Stimulated activated CD8-positive, alpha-beta memory T cell treated with anti-CD3 and anti-CD28 coated beads, Interleukin-7, amount 100 ng/mL, for 1 hour (primary cell): ENCODE data around the gene PLCH1.

Experiments used
- DNase-seq, 2 donors: peaks; one replicate each; pipeline ENCODE4 v3.0.0-alpha.2; 2020; ENCODE audit warnings: low read depth in 2 of 2

Gene PLCH1

DNA sequence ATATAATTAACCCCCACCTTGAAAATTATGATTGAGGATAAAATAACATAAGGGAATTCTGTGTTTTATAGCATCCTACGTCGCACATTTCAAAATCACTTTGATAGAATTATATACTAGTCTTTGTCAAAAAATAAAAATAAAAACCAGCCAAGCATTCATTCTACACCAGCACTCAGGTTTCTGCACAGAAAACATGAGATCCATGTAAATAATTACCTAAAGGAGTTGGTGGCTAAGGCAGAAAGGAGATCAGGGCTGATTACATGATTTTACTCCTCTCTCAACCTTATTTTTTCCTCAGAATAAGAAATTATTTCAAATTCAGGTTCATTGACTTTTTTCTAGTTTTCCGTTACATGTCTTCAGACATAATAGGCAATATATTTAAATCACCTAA lies 194.5 kb downstream of the PLCH1 start:
- no peak for DNase-seq

DNA sequence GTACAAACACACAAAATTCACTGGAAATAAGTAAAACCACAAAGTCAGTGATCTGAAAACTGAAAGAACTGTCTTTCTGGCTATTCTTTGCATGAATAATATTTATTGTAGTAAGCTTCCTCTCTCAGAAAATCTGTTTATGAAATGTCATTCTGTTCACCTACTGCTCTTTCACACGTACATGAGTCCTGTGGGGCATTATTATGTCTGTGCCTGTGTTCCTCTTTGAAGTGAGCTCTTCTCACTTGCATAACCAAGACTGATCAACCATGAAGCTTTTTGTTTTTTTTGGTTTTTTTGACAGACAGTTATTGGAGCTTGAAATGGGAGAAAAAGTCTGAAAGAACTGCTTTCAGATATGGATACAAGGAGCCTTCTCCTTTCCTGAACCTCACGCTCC lies 195.8 kb downstream of the PLCH1 start:
- DNase-seq = no peak

DNA sequence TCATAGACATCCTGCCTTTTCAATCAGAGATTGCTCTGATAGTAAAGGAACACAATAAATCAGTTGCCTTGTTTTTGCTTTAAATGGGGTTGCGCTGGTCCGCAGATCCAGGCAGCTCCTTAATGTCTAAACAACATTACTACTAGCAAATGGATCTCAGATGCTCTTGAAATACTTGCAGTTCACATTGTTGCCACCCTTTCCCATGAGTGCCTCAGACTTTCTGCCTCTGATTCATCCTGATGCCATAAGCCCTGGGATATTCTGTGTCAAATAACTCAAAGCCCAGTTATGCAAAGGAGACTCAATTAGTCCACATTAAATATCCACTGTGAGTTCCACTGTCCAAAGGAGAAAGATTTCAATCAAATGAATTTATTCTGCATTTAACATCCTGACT lies 196.7 kb downstream of the PLCH1 start:
- DNase-seq = no peak

DNA sequence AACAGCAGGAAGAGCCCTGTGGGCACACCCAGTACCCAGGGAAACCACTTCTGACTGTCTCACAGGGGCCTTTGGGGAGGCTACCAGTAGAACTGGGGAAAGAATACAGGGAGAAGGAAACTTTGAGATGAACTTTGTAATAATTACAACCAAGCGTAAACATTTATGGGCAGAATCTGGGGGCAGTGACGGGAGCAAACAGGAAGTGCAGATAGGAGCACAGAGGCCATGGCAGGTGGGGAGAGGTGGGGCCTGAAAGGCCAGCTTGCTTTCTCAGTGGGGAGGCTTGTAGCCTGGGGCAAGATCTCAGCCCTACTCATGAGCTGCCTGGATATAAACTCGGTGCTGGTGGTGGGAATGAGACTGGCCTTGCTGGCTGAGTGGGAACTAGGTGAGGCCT lies 209.8 kb downstream of the PLCH1 start:
- DNase-seq = no peak

DNA sequence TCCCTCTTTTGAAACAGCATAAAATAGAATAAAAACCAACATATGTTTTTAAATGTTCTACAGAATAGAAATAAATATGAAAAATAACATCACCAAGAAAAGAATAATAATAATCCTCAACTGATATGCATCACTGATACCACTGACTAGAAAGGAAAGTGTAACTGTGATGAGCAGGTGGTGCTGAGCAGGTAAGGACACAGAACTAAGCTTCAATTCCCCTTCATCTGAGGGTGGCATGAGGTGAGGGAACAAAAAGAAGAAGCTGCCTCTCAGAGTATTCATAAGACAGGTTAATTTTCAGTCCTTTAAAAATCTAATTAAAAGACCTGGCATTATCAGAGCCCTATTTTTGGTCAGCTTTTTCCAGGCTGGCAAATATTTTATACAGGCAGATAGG lies 216.3 kb downstream of the PLCH1 start:
- no peak for DNase-seq

DNA sequence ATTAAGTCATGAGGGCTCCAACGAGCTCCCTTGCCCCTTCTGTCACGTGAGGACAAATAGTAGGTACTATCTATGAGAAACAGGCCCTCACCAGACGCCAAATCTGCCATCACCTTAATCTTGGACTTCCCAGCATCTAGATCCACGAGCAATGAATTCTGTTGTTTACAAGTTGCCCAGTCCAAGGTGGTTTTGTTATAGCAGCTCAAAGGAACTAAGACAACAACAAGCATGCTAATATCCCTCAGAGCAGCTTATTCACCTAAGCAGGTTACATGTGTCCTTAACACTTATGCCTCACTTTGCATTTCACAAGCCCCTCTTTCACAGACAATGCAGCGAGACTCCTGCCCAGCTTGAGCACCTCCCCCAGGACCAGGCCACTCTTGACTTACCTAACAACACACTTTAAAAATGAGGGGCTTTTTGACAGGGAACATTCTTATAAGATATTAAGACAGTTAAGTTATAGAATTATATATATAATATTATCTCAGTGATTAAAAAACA lies 219.5 kb downstream of the PLCH1 start:
- no peak for DNase-seq

DNA sequence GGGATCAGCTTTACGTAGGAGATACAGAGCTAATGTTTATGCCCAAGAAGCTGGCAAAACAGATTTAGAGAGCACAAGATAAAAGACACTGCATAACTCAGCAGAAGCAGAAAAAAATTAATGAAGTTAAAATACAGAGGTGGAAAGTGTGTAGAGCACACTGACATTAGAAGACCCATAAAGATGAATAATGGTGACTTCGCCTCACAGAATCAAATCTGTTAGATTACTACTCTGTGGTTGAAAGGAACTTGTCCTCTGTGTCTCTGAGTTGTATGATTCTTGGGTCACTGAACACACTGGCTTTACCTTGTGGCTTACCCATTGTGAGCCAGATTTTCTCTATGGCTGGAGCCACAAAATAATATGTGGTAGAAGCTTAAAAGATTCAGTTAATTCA lies 224.4 kb downstream of the PLCH1 start:
- no peak for DNase-seq

DNA sequence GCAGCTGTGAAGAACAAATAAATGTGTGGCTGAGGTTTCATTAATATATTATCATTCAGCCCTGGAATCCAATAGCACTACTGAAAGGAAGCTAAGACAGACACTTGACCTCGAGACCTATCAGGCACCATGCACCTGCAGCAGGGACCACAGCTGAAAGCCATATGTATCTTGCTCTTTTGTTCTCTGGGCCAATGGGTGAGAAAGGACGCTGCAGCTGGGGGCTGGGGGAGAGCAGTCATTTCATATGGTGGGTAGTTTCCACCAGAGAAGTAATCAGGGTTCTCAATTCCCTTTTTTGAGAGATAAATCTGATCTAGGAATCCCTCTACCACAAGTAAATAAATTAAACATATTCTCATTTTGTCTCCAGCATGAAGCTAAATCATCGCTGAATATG lies 225.8 kb downstream of the PLCH1 start:
- DNase-seq = no peak

DNA sequence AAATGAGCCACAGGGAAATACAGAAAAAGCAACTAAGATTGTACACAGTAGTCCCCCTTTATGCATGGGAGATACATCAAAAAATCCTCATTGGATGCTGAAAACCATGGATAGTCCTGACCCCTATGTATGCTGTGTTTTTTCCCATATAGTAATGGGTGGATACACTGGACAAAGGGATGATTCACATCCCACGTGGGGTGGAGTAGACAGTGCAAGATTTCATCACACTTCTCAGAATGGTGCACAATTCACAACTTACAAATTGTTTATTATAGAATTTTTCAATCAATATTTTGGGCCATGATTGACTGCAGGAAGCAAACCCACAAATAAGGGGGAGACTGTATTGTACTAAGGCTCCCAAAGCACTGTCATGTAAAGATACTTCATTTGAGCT lies 227.0 kb downstream of the PLCH1 start:
- DNase-seq = no peak

DNA sequence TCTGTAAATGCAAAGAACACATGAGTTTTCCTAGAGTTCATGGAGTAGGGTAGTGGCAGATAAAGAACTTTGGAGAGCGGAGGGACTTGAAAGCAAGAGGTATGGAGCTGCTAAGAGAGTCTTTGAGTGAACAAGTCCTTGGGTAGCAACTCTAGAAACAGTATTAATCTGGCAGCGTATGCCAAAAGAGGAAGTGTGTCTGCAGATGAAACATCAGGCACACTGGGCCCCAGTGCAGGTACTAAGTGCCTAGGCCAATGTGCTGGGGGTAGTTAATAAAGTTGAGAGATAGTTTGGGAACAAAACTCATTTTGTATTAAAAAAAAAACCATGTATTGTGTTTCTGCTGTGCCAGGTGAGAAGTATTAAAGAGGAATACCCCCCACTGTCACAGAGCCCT lies 228.4 kb downstream of the PLCH1 start:
- no peak for DNase-seq

DNA sequence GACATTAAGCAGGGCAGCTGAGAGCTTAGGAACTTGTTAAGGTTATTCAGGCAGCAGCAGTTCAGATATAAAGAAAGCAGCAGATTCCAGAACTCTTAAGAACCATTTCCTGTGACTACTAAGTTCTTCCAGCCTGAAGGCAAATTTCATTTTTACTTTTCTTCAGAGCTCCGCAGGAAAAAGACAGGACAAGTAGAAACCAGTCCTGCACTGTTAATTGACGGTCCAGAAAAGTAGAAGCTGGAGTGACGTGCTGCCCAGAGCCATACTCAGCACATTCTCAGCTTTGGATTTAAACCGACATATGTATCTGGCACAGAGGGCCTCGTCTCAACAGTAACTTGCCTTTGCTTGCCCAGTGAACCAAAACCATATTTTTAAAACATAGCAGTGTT lies 232.0 kb downstream of the PLCH1 start:
- no peak for DNase-seq

DNA sequence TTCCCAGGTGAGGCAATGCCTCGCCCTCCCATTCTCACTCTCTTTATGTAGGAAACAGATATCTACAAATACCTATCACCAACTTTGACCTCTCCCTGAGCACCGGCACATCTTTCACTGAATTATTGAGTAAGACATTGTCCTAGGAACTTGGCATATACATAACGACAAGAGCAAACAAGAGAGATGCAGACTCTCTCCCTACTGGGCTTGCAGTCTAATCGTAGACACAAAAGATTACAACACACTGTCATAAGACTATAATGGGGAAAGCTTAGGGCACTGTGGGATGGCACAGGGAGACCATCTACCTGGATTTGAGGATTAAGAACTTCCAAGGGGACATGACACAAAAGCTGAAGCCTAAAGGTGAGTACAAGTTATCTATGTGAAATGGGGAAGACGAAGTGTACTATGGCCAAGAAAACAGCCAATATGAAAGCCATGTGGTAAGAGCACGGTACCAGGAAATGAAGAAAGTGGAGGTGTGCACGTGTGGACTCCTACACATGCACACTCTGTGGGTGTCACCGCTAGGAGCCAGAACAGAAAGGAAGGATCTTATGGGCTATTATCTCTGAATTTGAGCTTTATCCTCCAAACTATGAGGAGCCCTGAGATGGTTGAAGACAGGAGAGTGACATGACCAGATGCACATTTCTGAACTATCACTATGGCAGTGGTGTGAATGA lies 232.6 kb downstream of the PLCH1 start:
- no peak for DNase-seq

DNA sequence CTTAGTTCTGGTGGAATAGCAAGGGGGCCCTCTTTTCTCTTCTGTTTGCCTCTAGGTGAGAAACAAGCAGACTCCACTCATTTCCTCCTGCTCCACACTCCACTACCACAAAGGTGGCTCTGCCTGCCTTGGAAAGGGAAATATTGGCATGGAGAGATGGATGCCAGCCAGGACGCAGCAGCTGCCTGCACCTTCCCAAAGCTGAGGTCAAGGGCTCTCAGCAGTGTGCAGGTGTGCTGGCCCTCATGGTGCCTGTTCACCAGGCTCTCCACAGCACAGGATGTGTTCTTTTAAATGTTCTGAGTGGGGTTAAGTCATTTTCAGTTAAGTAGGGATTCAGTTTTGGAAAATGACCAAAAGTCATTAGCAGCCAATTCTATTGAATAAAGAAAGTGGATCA lies 240.2 kb downstream of the PLCH1 start:
- DNase-seq = no peak

DNA sequence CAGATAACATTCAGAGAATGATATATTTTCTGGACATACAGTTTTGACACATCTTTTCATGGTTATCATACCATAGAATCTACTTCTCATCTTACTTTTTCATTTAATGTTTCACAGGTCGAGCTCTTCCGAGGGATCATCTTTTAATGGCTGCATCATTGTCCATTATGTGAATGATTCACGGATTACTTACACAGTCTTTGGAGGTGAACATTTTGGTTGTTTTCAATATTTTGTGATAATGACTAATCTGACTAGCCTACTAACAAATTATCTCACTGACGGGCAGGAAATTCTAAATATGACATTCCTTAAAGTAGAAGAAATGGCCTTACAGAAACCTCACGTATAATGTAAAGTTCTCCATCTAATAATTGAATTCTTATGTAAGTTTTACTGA lies 242.2 kb downstream of the PLCH1 start:
- DNase-seq = no peak

DNA sequence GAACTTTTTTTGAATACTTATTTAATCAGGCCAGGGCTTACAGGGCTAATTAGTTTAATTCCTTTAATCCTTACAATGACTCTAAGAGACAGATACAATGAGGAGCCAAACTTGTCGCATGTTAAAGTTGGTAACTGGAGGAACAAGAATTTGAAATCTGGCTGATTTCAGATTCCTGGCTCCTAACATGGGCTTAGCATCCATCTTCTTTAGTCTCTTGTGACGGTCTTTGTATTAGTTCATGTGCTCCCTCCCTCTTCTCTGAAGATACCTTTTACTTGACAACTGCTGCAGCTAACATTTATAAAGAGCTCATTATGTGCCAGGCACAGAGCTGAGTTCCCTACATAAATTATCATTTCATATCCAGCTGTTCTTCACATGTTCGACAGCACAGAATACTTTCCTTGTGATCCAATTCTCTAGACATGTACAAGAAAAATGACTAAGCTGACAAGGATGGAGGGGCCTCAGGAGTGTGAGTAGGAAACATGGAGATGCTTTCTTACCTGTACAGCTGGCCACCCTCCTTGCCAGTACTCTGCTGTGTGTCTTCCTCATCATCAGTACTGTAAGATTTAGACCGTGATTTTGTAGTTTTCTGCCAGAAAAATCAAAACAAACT lies 244.6 kb downstream of the PLCH1 start:
- no peak for DNase-seq

DNA sequence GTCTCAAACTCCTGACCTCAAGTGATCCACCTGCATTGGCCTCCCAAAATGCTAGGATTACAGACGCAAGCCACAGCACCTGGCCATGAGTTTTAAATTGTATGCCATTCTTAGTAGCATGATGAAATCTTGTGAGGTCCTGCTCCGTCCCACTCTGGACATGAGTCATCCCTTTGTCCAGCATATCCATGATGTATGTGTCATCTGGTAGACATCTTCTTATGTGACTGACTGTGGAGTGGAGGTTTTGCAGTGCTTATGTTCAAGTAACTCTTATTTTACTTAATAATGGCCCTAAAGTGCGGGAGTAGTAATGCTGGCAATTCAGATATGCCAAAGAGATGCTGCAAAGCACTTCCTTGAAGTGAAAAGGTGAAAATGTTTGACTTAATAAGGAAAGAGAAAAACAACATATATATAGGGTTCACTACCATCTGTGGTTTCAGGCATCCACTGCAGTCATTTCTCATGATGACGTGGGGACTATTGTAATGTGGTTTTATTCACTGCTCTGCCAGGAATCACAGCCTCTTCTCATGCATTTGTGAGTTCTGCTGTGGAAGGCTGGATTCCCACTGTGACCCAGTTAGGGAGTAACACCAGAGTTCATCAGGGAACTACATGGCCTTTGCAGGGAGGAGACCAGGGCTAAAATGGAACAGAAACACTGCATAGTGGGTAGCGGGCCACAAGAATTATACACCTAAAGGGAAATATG lies 246.8 kb downstream of the PLCH1 start:
- no peak for DNase-seq

DNA sequence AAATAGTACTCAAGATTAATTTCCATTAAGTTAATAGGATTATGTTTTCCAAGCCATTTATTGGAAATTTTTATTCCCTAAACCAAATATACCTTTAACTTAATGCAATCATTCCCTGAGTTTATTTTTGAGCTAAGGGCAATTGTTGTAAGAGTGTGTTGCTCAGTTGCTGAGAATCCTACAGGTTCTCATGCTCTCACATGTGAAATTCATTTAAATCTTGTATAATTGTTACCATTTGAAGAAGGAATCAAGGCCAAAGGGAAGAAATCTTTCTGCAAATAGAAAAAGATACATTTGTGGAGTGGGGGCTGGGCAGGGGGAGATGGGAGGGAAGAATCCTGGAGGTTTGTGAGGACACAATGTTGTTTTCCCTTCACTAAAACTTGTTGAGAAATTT lies 248.7 kb downstream of the PLCH1 start:
- no peak for DNase-seq

DNA sequence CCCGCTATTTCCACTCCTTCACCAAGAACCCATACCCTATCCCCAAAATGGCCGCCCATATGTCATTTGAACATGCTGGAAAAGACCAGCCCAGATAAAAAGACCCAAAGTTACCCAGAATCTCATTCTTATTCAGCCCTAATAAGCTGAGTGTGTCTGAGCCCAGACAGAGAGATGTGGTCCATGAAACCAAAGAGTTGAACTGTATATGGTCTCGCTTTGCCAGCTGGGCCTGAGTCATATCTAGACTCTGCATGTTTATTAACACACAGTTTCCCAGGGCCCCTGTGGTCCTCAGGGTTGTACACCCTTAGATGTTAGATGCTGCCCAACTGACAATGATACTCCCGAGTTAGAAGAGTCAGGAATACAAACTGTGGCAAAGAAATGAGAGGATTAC lies 249.5 kb downstream of the PLCH1 start:
- DNase-seq = no peak

DNA sequence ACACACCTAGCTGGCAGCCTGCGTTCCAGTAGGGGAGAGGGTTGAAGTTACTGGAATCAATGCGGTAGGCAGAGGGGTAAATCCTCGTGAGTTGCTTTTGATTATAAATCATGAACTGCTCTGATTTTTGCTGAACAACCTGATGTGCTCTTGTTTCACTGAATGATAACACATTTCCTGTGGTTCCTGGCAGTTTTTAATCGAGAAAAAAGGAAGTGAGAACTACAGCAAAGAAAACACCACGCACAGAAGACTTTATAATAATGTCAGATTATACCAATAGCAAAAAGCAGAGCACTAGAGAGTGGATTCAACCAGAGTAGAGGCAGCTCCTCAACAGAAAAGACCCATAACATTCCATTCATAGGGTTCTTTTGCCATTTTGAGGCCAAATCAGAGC lies 250.5 kb downstream of the PLCH1 start:
- no peak for DNase-seq

DNA sequence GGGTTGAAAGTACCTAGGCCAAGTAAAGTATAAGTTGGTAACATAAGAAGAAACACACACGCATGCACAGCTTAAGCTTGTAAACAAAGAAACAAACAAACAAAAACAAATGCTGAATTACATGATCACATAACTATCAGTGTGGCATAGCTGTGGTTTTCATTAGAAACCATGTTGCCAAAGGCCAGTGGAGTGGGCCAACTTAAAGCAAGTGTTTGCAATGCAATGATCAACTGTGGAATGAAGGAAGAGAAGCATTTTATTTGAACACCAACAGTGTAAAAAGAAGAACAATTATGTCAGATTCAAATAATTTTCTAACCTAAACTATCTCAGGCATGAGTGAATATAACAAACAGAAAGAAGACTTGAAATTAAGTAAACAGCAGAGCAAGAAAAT lies 252.0 kb downstream of the PLCH1 start:
- no peak for DNase-seq

DNA sequence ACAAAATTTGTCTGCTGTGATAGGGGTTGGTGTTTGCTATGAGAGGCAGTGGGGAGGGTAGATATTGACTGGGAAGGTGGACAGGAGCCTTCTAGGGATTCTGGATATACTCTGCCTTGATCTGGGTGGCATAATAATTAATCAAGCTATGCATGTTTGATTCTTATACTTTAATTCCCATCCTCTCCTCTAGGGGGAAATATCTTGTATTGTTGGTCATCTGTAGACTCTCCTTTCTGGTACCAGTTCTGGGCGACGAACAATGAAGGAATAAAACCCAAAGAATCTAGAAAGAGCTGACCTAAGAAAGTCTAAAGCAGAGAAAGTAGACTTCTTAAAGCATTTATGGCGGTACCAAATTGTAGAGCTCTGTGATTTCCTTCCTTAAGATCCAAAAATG lies 253.2 kb downstream of the PLCH1 start:
- DNase-seq = no peak

DNA sequence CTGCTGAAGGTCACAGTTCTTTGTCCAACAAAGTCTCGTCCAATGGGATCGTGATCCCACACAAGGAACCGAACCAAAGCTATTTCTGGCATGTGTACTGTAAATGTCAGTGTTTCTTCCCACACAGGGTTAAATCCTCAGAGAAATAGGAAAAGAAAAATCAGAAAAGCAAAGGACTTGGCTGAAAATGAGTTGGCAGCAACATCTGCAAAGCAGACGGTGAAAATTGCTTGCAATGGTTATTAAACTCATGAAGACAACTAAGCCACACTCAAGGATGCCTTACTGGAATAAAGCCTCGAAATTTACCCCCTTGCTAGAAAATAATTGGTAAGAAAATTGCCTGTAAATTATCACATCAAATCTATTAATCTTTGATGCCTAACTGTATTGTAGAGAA lies 256.2 kb downstream of the PLCH1 start:
- no peak for DNase-seq

DNA sequence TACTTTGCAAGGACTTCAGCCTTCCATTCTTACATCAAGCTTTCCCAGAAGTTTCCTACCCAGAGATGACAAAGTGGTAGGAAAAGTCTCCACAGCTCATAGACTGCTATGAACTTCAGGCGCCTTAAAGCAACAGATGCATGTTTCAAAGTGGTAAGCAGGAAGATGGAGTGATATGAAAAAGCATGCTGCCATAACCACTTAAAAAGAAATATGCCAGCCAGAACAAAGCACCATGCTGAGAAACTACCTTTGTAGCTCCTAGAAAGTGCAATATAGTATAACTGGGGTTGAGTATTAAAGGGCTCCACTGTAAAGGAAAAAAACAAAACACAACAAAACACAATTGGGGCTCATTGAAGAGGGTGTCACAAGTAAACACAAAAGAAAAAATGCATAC lies 259.0 kb downstream of the PLCH1 start:
- DNase-seq = no peak
